Activated CD4-positive, alpha-beta T cell treated with anti-CD3 and anti-CD28 coated beads for 36 hours (primary cell): ENCODE data around the gene UBA52. TPM values are rescaled to one million over a fixed set of nuclear protein-coding genes. Genes with fewer than 3 reads are reported as not detected.
"Not testable (repeated sequence)": the region's sequence is repeated elsewhere in the genome, so short reads cannot be mapped to it uniquely, and the experiment has no call there.

Experiments
- ATAC-seq: fragments of 200-7000 bp; cut with Tn5 transposase; one replicate; pipeline ENCODE4 v1.10.0; 2021; ENCODE audit warnings: mild to moderate bottlenecking, moderate library complexity
- CTCF ChIA-PET: fragments of 350-600 bp; sonication (Branson Sonifier 250); formaldehyde crosslinking; loops from one replicate; lab custom pipeline; 2021; ENCODE audit warnings: antibody characterized with exemption; lab: Charles Lee
- POLR2A ChIA-PET: fragments of 350-600 bp; sonication (Branson Sonifier 250); formaldehyde crosslinking; loops from one replicate; lab custom pipeline; 2021; ENCODE audit warnings: antibody characterized with exemption, inconsistent platforms; lab: Charles Lee
- DNase-seq: peaks from one replicate; pipeline ENCODE4 v3.0.0-alpha.2; 2020
- H3K27ac Mint-ChIP-seq: one replicate; pipeline ENCODE4 v1.8.0; 2021; ENCODE audit warnings: mixed read lengths
- H3K27me3 Mint-ChIP-seq: one replicate; pipeline ENCODE4 v1.8.0; 2021; ENCODE audit warnings: mixed read lengths
- H3K36me3 Mint-ChIP-seq: one replicate; pipeline ENCODE4 v1.8.0; 2021; ENCODE audit warnings: low read depth, mixed read lengths
- H3K4me1 Mint-ChIP-seq: one replicate; pipeline ENCODE4 v1.8.0; 2021; ENCODE audit warnings: mixed read lengths
- H3K4me3 Mint-ChIP-seq: one replicate; pipeline ENCODE4 v1.8.0; 2021; ENCODE audit warnings: mild to moderate bottlenecking, moderate library complexity, mixed read lengths
- H3K9me3 Mint-ChIP-seq: one replicate; pipeline ENCODE4 v1.8.0; 2021; ENCODE audit warnings: low read depth, mixed read lengths
- intact Hi-C, 2 experiments: fragments of 100-400 bp; cut with DNase I in 1 of 2; cut with micrococcal nuclease in 1 of 2; formaldehyde crosslinking; loops; one replicate each; pipeline versions ENCODE4 v1.14.2 to v1.15.1; 2022 to 2024; cut with DNase I, micrococcal nuclease
- total RNA-seq, 2 experiments: library from RNA; stranded (reverse); gene quantifications; one replicate each; pipeline ENCODE4 v1.2.3, GENCODE V29; 2021

The UBA52 gene
- total RNA-seq, result 1,000 to 10,000 TPM; 1,703 to 2,296 TPM

DNA sequence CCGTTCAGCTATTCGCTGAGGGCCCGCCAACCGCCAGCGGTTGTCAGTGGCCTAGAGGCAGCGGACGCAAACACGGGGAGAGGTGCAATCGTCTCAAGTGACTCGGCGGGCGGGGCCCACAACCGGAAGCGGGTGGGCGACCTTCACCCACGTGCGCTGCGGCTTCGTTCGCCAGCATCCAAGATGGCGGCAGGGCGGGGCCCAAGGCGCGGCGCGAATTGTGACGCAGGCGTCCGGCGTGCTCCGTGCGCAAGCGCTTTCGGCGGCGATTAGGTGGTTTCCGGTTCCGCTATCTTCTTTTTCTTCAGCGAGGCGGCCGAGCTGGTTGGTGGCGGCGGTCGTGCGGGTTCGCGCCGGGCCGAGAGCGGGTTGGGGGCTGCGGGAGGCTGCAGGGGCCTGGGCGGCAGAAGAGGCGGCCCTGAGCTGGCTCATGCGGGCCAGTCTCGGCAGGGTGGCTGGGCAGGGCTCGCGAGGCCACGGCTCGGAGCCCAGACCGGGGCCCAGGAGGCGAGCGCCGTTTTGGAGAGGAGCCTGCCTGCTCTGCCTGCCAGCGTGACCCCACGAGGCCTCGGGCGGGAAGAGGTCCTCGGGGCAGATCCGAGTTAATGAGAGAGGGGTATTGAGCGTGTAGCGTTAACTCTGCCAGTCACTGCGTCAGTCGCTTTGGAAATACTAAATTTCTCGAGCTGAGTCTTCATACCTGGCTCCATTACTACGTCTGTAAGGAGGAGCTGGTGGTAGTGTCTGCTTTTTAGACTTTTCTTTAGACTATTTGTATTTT is at the start of gene UBA52:
UBA52 (plus strand) TSS at position 294 of the 781 bp plus-strand sequence. CDS start 1,444 bp downstream, outside the sequence.
- ATAC-seq, result peak; percentile 94
- Mint-ChIP-seq H3K36me3 (peaks cover 73% of the 10 kb centered on the region), H3K4me1 (peaks cover 27% of the 10 kb centered on the region), H3K4me3 (peak within 1 kb of the TSS; percentile 89), H3K27me3 (no peaks in the 10 kb centered on the region), H3K27ac (peak within 1 kb of the TSS; percentile 95), H3K9me3 (no peaks in the 10 kb centered on the region)
- peak; percentile 100 for DNase-seq
- ChIA-PET POLR2A (interaction anchor here (0.5 to 2.0 kb wide), 7 partner anchors 14 to 405 kb away, joined by 3 to 23 read pairs (median 4); partner anchors contain the start of genes FKBP8, KXD1 and REX1BD), CTCF (interaction anchor here (0.6 to 2.9 kb wide), 14 partner anchors 11 to 1188 kb away, joined by 3 to 21 read pairs (median 4); partner anchors contain the start of genes ELL, KXD1 and REX1BD)
- intact Hi-C loops, result loop anchor here (1.0 to 5.0 kb wide), 12 partner anchors 14 to 816 kb away; partner anchors contain the start of genes COPE (in 2 of the 2), DDX49 (in 2 of the 2), ELL (in 2 of the 2) and KXD1 (in 2 of the 2)

DNA sequence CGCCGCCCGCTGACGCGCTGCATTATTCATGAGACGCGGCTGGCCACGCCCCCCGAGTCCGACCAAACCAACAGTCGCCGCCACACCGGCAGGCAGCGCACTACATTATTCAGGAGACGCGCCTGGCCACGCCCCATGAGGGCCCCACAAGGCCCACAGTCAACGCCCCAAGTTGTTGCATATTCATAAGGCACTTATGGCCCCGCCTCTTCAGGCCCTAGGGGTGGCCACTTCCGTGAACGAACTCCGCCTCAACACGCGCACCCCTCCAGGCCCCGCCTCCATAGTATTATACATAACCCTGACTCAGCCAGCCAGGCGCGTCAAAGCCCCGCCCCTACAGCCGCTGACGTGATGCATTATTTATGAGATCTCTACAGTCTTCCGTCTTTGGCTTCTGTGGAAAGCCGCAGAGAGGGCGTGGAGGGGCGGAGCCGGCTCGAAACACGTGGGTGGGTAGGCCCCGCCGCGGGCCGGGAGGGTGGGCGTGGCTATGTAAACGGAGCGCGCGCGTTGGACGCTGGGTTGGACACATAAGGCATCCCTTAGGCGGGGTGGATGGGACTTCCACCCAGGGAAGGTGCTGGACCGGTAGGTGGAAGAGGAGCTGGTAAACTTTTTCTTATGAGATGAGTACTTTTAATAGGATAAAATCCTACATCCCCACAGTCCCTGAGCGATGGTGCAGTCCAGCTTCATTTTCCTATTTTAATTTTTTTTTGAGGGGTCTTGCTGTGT is 49.4 kb upstream of the UBA52 start:
- ATAC-seq (peak; percentile 92), DNase-seq (peak; percentile 100)
- ChIA-PET CTCF (interaction anchor here (0.6 to 3.4 kb wide), 12 partner anchors 12 to 80 kb away, joined by 3 to 25 read pairs (median 4); partner anchors contain the start of genes KXD1 and UBA52), POLR2A (interaction anchor here (0.6 to 2.7 kb wide), 5 partner anchors 21 to 106 kb away, joined by 3 to 15 read pairs (median 4); partner anchors contain the start of genes FKBP8 and KXD1)
- Mint-ChIP-seq H3K9me3 (no peaks in the 10 kb centered on the region), H3K4me1 (peaks cover 14% of the 10 kb centered on the region), H3K4me3 (peak overlapping the region; percentile 80), H3K27me3 (no peaks in the 10 kb centered on the region), H3K36me3 (no peaks in the 10 kb centered on the region), H3K27ac (peak overlapping the region; percentile 93)
- intact Hi-C loops, result loop anchor here (1.0 kb wide), 19 partner anchors 22 to 798 kb away; partner anchors contain the start of genes COPE (in 2 of the 2), DDX49 (in 2 of the 2), KXD1 (in 2 of the 2) and UBA52 (in 2 of the 2)

- Mint-ChIP-seq H3K4me3 (peak overlapping the region; percentile 80), H3K27ac (peak overlapping the region; percentile 93), H3K4me1 (peaks cover 13% of the 10 kb centered on the region)
- not testable (repeated sequence) for DNase-seq, ATAC-seq, H3K36me3 Mint-ChIP-seq, H3K9me3 Mint-ChIP-seq, H3K27me3 Mint-ChIP-seq
- ChIA-PET POLR2A (interaction anchor here (0.6 to 2.7 kb wide), 4 partner anchors 21 to 107 kb away, joined by 4 to 15 read pairs (median 4); partner anchors contain the start of genes FKBP8 and KXD1), CTCF (interaction anchor here (0.6 to 1.9 kb wide), 7 partner anchors 13 to 80 kb away, joined by 3 to 5 read pairs (median 4); partner anchors contain the start of gene KXD1)
- intact Hi-C loops, result loop anchor here (1.0 kb wide), 19 partner anchors 21 to 797 kb away; partner anchors contain the start of genes COPE (in 2 of the 2), DDX49 (in 2 of the 2), KXD1 (in 2 of the 2) and UBA52 (in 2 of the 2)
Measured at GRCh38 chr19:18522862-18523440, 48.7 kb upstream of the UBA52 start.

- Mint-ChIP-seq H3K36me3 (no peaks in the 10 kb centered on the region), H3K27me3 (no peaks in the 10 kb centered on the region), H3K9me3 (no peaks in the 10 kb centered on the region), H3K27ac (no peak overlapping the region), H3K4me3 (no peak overlapping the region), H3K4me1 (peaks cover 11% of the 10 kb centered on the region)
- DNase-seq, result no peak
- CTCF ChIA-PET, result interaction anchor here (1.7 to 1.9 kb wide), 2 partner anchors 20 to 34 kb away, joined by 4 to 5 read pairs; partner anchors contain the start of gene KXD1
- ATAC-seq, result no peak
- POLR2A ChIA-PET, result no interaction called here
- intact Hi-C loops, result no loop called here
Measured at GRCh38 chr19:18523841-18524240, 47.8 kb upstream of the UBA52 start.

DNA sequence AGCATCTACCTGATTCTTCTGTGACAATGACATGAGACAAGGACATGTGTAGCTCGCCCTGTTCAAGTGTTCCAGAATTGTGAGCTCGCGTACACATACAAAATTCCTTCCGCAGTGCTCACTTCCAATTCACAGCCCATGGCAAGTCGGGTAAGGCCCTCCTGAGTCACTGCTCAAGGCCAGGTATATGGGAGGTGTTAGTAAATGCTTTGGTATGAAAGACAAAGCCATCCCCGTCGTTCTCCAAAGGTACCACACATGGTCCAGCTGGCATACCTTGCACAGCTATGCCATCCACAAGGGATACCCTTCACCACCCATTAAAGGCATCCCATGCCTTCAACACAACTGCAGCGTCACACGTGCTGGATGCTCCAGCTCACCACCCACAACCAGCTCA is 45.3 kb upstream of the UBA52 start:
- no peak for ATAC-seq
- Mint-ChIP-seq H3K27me3 (no peaks in the 10 kb centered on the region), H3K4me1 (peaks cover 5% of the 10 kb centered on the region), H3K36me3 (peaks cover 2% of the 10 kb centered on the region), H3K4me3 (no peak overlapping the region), H3K9me3 (no peaks in the 10 kb centered on the region), H3K27ac (no peak overlapping the region)
- CTCF ChIA-PET, result interaction anchor here (0.5 to 0.9 kb wide), 4 partner anchors 18 to 1355 kb away, joined by 3 to 5 read pairs (median 4); no protein-coding TSS in a partner anchor
- DNase-seq, result no peak
- intact Hi-C loops, result no loop called here
- POLR2A ChIA-PET, result interaction anchor here (0.6 kb wide), 1 partner anchor 9 kb away, joined by 3 read pairs; no protein-coding TSS in a partner anchor

DNA sequence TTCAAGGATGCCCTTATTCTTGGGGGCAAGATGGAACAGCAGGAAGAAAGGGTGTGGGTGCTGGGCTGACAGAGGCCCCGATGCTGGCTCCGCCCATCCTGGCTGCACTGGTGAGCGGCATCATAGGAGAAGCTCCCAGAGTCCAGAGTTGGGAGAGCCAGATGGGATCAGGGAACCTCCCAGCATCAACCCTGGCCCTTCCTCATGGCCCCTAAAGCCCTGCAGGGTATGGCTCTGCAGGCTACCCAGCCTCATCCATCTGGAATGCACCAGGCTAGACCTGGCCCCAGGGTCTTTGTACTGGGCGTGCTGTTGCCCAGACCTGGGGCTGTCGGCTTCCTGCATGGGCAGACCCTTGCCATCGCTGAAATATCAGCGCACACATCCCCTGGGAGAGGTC is 41.9 kb upstream of the UBA52 start:
- Mint-ChIP-seq H3K4me3 (no peak overlapping the region), H3K27ac (no peak overlapping the region)
- POLR2A ChIA-PET, result no interaction called here

GRCh38 chr19:18531485-18531884 is 40.2 kb upstream of the UBA52 start:
- no peaks in the 10 kb centered on the region for H3K4me1 Mint-ChIP-seq
- CTCF ChIA-PET, result interaction anchor here (0.7 to 0.9 kb wide), 2 partner anchors 20 to 203 kb away, joined by 3 to 4 read pairs; no protein-coding TSS in a partner anchor
- no peaks in the 10 kb centered on the region for H3K9me3 Mint-ChIP-seq
- DNase-seq (no peak), ATAC-seq (no peak)
- H3K27me3 Mint-ChIP-seq, result no peaks in the 10 kb centered on the region
- H3K4me3 Mint-ChIP-seq, result no peak overlapping the region
- POLR2A ChIA-PET, result no interaction called here
- no peak overlapping the region for H3K27ac Mint-ChIP-seq
- peaks cover 29% of the 10 kb centered on the region for H3K36me3 Mint-ChIP-seq
- intact Hi-C loops, result no loop called here

More for the DNA sequence above, 41.9 kb upstream of the UBA52 start:
- DNase-seq (no peak), ATAC-seq (no peak)
- CTCF ChIA-PET, result interaction anchor here (1.0 to 1.5 kb wide), 3 partner anchors 9 to 22 kb away, joined by 3 read pairs; no protein-coding TSS in a partner anchor
- Mint-ChIP-seq H3K4me1 (no peaks in the 10 kb centered on the region), H3K9me3 (no peaks in the 10 kb centered on the region), H3K27me3 (no peaks in the 10 kb centered on the region), H3K36me3 (peaks cover 18% of the 10 kb centered on the region)
- intact Hi-C loops, result no loop called here

DNA sequence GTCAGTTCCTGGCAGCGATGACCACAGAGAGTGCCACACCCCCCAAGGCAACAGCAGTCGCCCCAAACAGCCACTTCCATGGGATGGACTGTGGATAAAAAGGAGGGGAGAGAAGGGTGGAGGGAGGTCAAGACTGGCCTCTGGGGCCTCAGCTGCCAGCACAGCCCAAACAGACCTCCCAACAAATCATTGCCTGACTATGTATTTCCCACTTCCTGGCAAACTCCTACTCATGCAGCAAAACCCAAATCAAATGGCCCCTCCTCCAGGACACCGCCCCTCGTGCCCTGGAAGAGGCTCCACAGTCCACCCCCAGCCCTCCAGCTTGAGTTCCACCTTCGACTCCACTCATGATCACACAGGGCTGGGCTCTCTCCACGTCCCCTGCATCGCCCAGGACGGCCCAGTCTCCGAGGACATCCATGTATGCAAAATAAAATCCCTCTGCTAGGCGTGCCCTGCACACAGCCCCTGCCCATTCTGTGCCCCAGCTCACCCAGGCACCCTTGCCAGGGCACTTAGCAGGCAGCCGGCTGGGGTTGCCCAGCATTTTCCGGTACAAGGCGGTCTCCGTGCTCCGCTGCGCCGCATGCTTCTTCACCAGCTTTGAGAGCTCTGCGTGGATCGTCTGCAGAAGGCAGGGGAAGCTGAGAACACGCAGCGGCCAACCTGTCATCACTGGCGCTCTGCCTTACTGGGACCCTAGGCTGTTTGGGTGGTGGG is 39.3 kb upstream of the UBA52 start:
- ChIA-PET POLR2A (interaction anchor here (0.6 kb wide), 1 partner anchor 271 kb away, joined by 3 read pairs; no protein-coding TSS in a partner anchor), CTCF (interaction anchor here (0.7 to 0.9 kb wide), 2 partner anchors 21 to 204 kb away, joined by 3 to 4 read pairs; no protein-coding TSS in a partner anchor)
- DNase-seq, result no peak
- Mint-ChIP-seq H3K9me3 (no peaks in the 10 kb centered on the region), H3K27ac (no peak overlapping the region), H3K4me1 (no peaks in the 10 kb centered on the region), H3K36me3 (peaks cover 36% of the 10 kb centered on the region), H3K4me3 (no peak overlapping the region), H3K27me3 (no peaks in the 10 kb centered on the region)
- intact Hi-C loops, result no loop called here
- ATAC-seq, result no peak

GRCh38 chr19:18533058-18533457 is 38.6 kb upstream of the UBA52 start:
- ATAC-seq (no peak), DNase-seq (no peak)
- Mint-ChIP-seq H3K4me1 (no peaks in the 10 kb centered on the region), H3K27ac (no peak overlapping the region), H3K9me3 (no peaks in the 10 kb centered on the region), H3K36me3 (peaks cover 40% of the 10 kb centered on the region), H3K27me3 (no peaks in the 10 kb centered on the region), H3K4me3 (no peak overlapping the region)
- CTCF ChIA-PET, result interaction anchor here (1.0 kb wide), 1 partner anchor 9 kb away, joined by 3 read pairs; no protein-coding TSS in a partner anchor
- intact Hi-C loops, result no loop called here
- POLR2A ChIA-PET, result interaction anchor here (0.6 kb wide), 1 partner anchor 271 kb away, joined by 3 read pairs; no protein-coding TSS in a partner anchor
